ENCODE measurements around the gene RRAGC.

The RRAGC gene

DNA sequence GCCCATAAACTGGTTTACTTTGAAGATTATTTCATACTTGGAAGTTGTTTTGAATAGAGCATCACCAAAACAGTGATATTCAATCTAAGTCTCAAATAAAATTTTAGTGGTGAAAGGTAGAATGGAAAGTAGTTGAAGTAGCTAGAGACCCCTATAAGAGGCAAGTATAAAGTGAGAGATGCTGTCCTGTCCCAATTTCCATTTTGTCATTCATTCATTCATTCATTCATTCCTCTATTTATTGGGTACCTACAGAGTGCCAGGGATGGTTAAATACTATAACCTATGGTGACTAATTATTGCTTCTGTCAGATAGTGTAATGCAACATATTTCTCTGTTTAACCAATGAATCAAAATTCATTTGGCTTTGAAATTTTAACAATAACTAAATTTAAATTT, 32.7 kb downstream of the RRAGC start:
- TF ChIP-seq PPARA (CRISPR knock-in tag; IDR thresholded peaks at IDR 0.05; ENCODE audit: borderline replicate concordance) (no peak), ZC3H10 (CRISPR knock-in tag; IDR thresholded peaks at IDR 0.05) (no peak), GLIS3 (CRISPR knock-in tag; IDR thresholded peaks at IDR 0.05) (no peak), TSHZ2 (CRISPR knock-in tag; IDR thresholded peaks at IDR 0.05) (no peak), ZNF70 (CRISPR knock-in tag; IDR thresholded peaks at IDR 0.05) (no peak), ZFP3 (CRISPR knock-in tag; IDR thresholded peaks at IDR 0.05) (no peak), ZNF8 (CRISPR knock-in tag; IDR thresholded peaks at IDR 0.05) (no peak), ISL1 (CRISPR knock-in tag; IDR thresholded peaks at IDR 0.05) (no peak), CSRNP3 (CRISPR knock-in tag; IDR thresholded peaks at IDR 0.05) (no peak), TCF4 (CRISPR knock-in tag; IDR thresholded peaks at IDR 0.05; ENCODE audit: borderline replicate concordance) (no peak), SNAI2 (CRISPR knock-in tag; IDR thresholded peaks at IDR 0.05) (no peak), RARB (CRISPR knock-in tag; IDR thresholded peaks at IDR 0.05) (no peak)
- TF ChIP-seq, protein P1, sequence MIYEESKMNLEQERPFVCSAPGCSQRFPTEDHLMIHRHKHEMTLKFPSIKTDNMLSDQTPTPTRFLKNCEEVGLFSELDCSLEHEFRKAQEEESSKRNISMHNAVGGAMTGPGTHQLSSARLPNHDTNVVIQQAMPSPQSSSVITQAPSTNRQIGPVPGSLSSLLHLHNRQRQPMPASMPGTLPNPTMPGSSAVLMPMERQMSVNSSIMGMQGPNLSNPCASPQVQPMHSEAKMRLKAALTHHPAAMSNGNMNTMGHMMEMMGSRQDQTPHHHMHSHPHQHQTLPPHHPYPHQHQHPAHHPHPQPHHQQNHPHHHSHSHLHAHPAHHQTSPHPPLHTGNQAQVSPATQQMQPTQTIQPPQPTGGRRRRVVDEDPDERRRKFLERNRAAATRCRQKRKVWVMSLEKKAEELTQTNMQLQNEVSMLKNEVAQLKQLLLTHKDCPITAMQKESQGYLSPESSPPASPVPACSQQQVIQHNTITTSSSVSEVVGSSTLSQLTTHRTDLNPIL (CRISPR knock-in tag; IDR thresholded peaks at IDR 0.05; ENCODE audit: low read depth): no peak
- TF ChIP-seq, protein P2, sequence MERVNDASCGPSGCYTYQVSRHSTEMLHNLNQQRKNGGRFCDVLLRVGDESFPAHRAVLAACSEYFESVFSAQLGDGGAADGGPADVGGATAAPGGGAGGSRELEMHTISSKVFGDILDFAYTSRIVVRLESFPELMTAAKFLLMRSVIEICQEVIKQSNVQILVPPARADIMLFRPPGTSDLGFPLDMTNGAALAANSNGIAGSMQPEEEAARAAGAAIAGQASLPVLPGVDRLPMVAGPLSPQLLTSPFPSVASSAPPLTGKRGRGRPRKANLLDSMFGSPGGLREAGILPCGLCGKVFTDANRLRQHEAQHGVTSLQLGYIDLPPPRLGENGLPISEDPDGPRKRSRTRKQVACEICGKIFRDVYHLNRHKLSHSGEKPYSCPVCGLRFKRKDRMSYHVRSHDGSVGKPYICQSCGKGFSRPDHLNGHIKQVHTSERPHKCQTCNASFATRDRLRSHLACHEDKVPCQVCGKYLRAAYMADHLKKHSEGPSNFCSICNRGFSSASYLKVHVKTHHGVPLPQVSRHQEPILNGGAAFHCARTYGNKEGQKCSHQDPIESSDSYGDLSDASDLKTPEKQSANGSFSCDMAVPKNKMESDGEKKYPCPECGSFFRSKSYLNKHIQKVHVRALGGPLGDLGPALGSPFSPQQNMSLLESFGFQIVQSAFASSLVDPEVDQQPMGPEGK (CRISPR knock-in tag; IDR thresholded peaks at IDR 0.05; ENCODE audit: borderline replicate concordance): no peak

DNA sequence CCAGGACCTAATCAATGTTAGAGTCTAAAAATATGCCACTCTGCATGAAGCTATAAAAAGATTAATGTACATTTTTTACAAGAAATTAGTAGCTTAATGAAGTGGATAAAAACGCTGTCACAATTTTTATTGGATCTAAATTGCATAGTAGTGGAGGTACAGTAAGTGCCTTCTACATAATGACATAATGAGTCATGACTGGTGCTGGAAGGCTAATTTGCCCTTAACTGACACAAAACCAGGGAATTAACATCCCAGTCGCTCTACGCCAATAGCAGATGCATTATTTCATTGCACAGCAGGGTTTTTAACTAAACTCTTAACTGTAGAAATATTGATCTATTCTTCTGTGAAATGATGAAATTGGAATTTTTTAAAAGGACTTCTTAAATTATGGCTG, 33.3 kb downstream of the RRAGC start:
- no peak for ATAC-seq
- TF ChIP-seq BACH2 (CRISPR knock-in tag; IDR thresholded peaks at IDR 0.05; ENCODE audit: borderline replicate concordance) (no peak), ISL1 (CRISPR knock-in tag; IDR thresholded peaks at IDR 0.05) (no peak), ARNTL (CRISPR knock-in tag; IDR thresholded peaks at IDR 0.05; ENCODE audit: borderline replicate concordance, low read depth) (no peak)
- TF ChIP-seq, protein P1 (CRISPR knock-in tag; IDR thresholded peaks at IDR 0.05; ENCODE audit: low read depth): no peak

More for the DNA sequence above, 32.7 kb downstream of the RRAGC start:
- no peak for ATAC-seq

DNA sequence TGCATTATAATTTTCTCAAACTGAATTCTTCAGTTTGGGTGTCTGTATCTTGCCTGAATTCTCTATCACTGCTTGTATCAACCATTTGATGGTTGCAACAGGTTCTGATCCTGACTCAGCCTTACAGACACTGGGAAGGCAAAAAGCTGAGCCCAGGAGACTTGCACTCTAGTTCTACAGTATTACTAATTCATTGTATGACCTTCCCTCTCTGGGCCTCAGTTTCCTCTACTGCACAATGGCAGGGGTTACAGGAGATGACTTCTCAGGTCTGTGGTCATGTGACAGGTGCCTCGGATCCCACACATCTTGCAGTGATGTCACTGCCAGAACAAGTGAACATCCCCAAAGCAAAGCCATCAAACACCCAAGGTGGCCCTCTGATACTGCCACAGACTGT, 38.7 kb downstream of the RRAGC start:
- TF ChIP-seq POU6F1 (CRISPR knock-in tag; IDR thresholded peaks at IDR 0.05; ENCODE audit: borderline replicate concordance, low read depth): no peak
- no peak for TF ChIP-seq TOX (CRISPR knock-in tag; IDR thresholded peaks at IDR 0.05; ENCODE audit: borderline replicate concordance)
- no peak for TF ChIP-seq GLIS3 (CRISPR knock-in tag; IDR thresholded peaks at IDR 0.05)
- TF ChIP-seq CSRNP3 (CRISPR knock-in tag; IDR thresholded peaks at IDR 0.05): no peak
- no peak for TF ChIP-seq RARB (CRISPR knock-in tag; IDR thresholded peaks at IDR 0.05)
- no peak for TF ChIP-seq TSHZ2 (CRISPR knock-in tag; IDR thresholded peaks at IDR 0.05)
- no peak for TF ChIP-seq CSDC2 (CRISPR knock-in tag; IDR thresholded peaks at IDR 0.05)
- TF ChIP-seq ZNF70 (CRISPR knock-in tag; IDR thresholded peaks at IDR 0.05): no peak
- no peak for TF ChIP-seq TCF4 (CRISPR knock-in tag; IDR thresholded peaks at IDR 0.05; ENCODE audit: borderline replicate concordance)
- no peak for TF ChIP-seq ZFP3 (CRISPR knock-in tag; IDR thresholded peaks at IDR 0.05)
- no peak for TF ChIP-seq ZFP30 (CRISPR knock-in tag; IDR thresholded peaks at IDR 0.05)
- no peak for ATAC-seq
